GM23338 (cell line): ENCODE results near the gene DDX18. TPM values are rescaled to one million over a fixed set of nuclear protein-coding genes. Genes with fewer than 3 reads are reported as not detected.

Experiments
- ATAC-seq: fragments of 200-7000 bp; cut with Tn5 transposase; 3 replicates; pipeline ENCODE4 v1.9.1; 2020
- DNase-seq: peaks from one replicate; pipeline ENCODE4 v3.0.0-alpha.2; 2015; ENCODE audit warnings: low spot score
- H2AFZ ChIP-seq: fragments of 200-600 bp; sonication (generic); 2 replicates; pipeline ENCODE4 v1.8.0; 2016; ENCODE audit warnings: antibody characterized with exemption, mild to moderate bottlenecking, moderate library complexity
- H3F3A ChIP-seq: fragments of 200-600 bp; sonication (generic); replicated peaks from 2 replicates; pipeline ENCODE4 v1.8.0; 2017; ENCODE audit warnings: antibody characterized with exemption, mixed run types, low read depth
- H3K27ac ChIP-seq: fragments of 200-600 bp; sonication (generic); 2 replicates; pipeline ENCODE4 v1.6.1; 2016; ENCODE audit warnings: low read depth
- H3K27me3 ChIP-seq: fragments of 200-600 bp; sonication (generic); 2 replicates; pipeline ENCODE4 v1.8.0; 2016; ENCODE audit warnings: mild to moderate bottlenecking, mixed run types, moderate library complexity; ENCODE audit not compliant: insufficient read depth
- H3K36me3 ChIP-seq: fragments of 200-600 bp; sonication (generic); 2 replicates; pipeline ENCODE4 v1.8.0; 2016; ENCODE audit warnings: mild to moderate bottlenecking; ENCODE audit not compliant: insufficient read depth
- H3K4me1 ChIP-seq: fragments of 200-600 bp; sonication (generic); 2 replicates; pipeline ENCODE4 v1.8.0; 2016; ENCODE audit warnings: mild to moderate bottlenecking, moderate library complexity; ENCODE audit not compliant: insufficient read depth
- H3K4me2 ChIP-seq: fragments of 200-600 bp; sonication (generic); 2 replicates; pipeline ENCODE4 v1.7.1; 2017; ENCODE audit warnings: mixed run types
- H3K4me3 ChIP-seq: fragments of 200-600 bp; sonication (generic); 2 replicates; pipeline ENCODE4 v1.6.1; 2016; ENCODE audit warnings: mixed run types
- H3K79me2 ChIP-seq: fragments of 200-600 bp; sonication (generic); replicated peaks from 2 replicates; pipeline ENCODE4 v1.8.0; 2017; ENCODE audit warnings: mild to moderate bottlenecking; ENCODE audit not compliant: insufficient read depth
- H3K9me2 ChIP-seq: fragments of 200-600 bp; sonication (generic); 2 replicates; pipeline ENCODE4 v1.8.0; 2017; ENCODE audit not compliant: insufficient read depth
- H4K20me1 ChIP-seq: fragments of 200-600 bp; sonication (generic); replicated peaks from 2 replicates; pipeline ENCODE4 v1.8.0; 2017; ENCODE audit warnings: mild to moderate bottlenecking; ENCODE audit not compliant: insufficient read depth
- H3K27ac Mint-ChIP-seq: 2 replicates; pipeline ENCODE4 v1.8.0; 2020; ENCODE audit warnings: inconsistent platforms, mild to moderate bottlenecking, moderate library complexity, mixed read lengths
- H3K27me3 Mint-ChIP-seq: 3 replicates; pipeline ENCODE4 v1.8.0; 2022; ENCODE audit warnings: low read depth, mild to moderate bottlenecking, moderate library complexity, mixed read lengths, inconsistent platforms; ENCODE audit not compliant: insufficient read depth, poor library complexity
- H3K36me3 Mint-ChIP-seq: 3 replicates; pipeline ENCODE4 v1.8.0; 2021; ENCODE audit warnings: low read depth, mild to moderate bottlenecking, inconsistent platforms, moderate library complexity, mixed read lengths
- H3K4me1 Mint-ChIP-seq: 3 replicates; pipeline ENCODE4 v1.8.0; 2020; ENCODE audit warnings: mild to moderate bottlenecking, inconsistent platforms, mixed read lengths
- H3K4me3 Mint-ChIP-seq: 3 replicates; pipeline ENCODE4 v1.8.0; 2021; ENCODE audit warnings: moderate library complexity, mild to moderate bottlenecking, inconsistent platforms, mixed read lengths
- H3K9me3 Mint-ChIP-seq: 3 replicates; pipeline ENCODE4 v1.8.0; 2020; ENCODE audit warnings: moderate library complexity, mild to moderate bottlenecking, inconsistent platforms, mixed read lengths
- CREB1 ChIP-seq: fragments of 250-450 bp; sonication (Bioruptor Pico); IDR thresholded peaks from 2 replicates; pipeline ENCODE4 v1.5.0; 2020; ENCODE audit warnings: low read depth, mild to moderate bottlenecking, moderate library complexity
- ETS1 ChIP-seq: IDR thresholded peaks from 2 replicates; pipeline ENCODE4 v1.6.1; 2016; ENCODE audit warnings: antibody characterized with exemption
- EZH2 ChIP-seq: fragments of 200-600 bp; sonication (generic); IDR thresholded peaks from one replicate; pipeline ENCODE4 v1.8.0; 2017; ENCODE audit warnings: antibody characterized with exemption, mild to moderate bottlenecking, low read depth; ENCODE audit not compliant: unreplicated experiment
- JUNB ChIP-seq: IDR thresholded peaks from one replicate; pipeline ENCODE4 v1.6.1; 2016; ENCODE audit warnings: antibody characterized with exemption; ENCODE audit not compliant: unreplicated experiment
- NANOG ChIP-seq: IDR thresholded peaks from 2 replicates; pipeline ENCODE4 v1.6.1; 2016; ENCODE audit warnings: antibody characterized with exemption, borderline replicate concordance
- POLR2AphosphoS5 ChIP-seq: IDR thresholded peaks from 2 replicates; pipeline ENCODE4 v1.6.1; 2016; ENCODE audit warnings: antibody characterized with exemption, low read depth
- STAT1 ChIP-seq: IDR thresholded peaks from one replicate; pipeline ENCODE4 v1.6.1; 2016; ENCODE audit warnings: antibody characterized with exemption; ENCODE audit not compliant: unreplicated experiment
- ZNF114 ChIP-seq: fragments of 250-450 bp; sonication (Bioruptor Pico); IDR thresholded peaks from 2 replicates; pipeline ENCODE4 v1.5.0; 2020; ENCODE audit warnings: mild to moderate bottlenecking, moderate library complexity
- ZNF331 ChIP-seq: fragments of 250-450 bp; sonication (Bioruptor Pico); IDR thresholded peaks from 2 replicates; pipeline ENCODE4 v1.5.0; 2020; ENCODE audit warnings: low read depth, mild to moderate bottlenecking, moderate library complexity
- polyA plus RNA-seq: library from polyadenylated mRNA; unstranded; fragments of >200 nt; fragmentation: Nextera tagmentation; extraction: Ambion mirVana; gene quantifications from 2 replicates; pipeline ENCODE4 v1.2.1, GENCODE V29; 2016
- total RNA-seq: library from RNA; depleted of rRNA; stranded (reverse); fragments of >200 nt; shearing (Covaris generic); gene quantifications from 2 replicates; pipeline ENCODE4 v1.2.3, GENCODE V29; 2014
- TF ChIP-seq, protein P1 (sequence below): IDR thresholded peaks from one replicate; pipeline ENCODE4 v1.6.1; 2018; ENCODE audit warnings: antibody characterized with exemption; ENCODE audit not compliant: unreplicated experiment
- TF ChIP-seq, protein P2 (sequence below): fragments of 250-450 bp; sonication (Bioruptor Pico); IDR thresholded peaks from 2 replicates; pipeline ENCODE4 v1.5.0; 2020; ENCODE audit warnings: mild to moderate bottlenecking, moderate library complexity
- TF ChIP-seq, protein P3 (sequence below), 2 experiments: fragments of 200-600 bp in 1 of 2; sonication (generic) in 1 of 2; conservative IDR thresholded peaks; 2 replicates each; pipeline versions ENCODE4 v1.5.1 to v1.6.1; 2016 to 2017; ENCODE audit warnings: antibody characterized with exemption in 2 of 2, low read depth in 2 of 2, mild to moderate bottlenecking in 2 of 2, moderate library complexity in 1 of 2

The DDX18 gene
- total and polyA plus RNA-seq, 2 experiments from 2014 or later = 102 to 169 TPM

- TF ChIP-seq ETS1 (no peak), ZNF114 (CRISPR knock-in tag) (no peak), CREB1 (no peak)
- TF ChIP-seq, protein P1, sequence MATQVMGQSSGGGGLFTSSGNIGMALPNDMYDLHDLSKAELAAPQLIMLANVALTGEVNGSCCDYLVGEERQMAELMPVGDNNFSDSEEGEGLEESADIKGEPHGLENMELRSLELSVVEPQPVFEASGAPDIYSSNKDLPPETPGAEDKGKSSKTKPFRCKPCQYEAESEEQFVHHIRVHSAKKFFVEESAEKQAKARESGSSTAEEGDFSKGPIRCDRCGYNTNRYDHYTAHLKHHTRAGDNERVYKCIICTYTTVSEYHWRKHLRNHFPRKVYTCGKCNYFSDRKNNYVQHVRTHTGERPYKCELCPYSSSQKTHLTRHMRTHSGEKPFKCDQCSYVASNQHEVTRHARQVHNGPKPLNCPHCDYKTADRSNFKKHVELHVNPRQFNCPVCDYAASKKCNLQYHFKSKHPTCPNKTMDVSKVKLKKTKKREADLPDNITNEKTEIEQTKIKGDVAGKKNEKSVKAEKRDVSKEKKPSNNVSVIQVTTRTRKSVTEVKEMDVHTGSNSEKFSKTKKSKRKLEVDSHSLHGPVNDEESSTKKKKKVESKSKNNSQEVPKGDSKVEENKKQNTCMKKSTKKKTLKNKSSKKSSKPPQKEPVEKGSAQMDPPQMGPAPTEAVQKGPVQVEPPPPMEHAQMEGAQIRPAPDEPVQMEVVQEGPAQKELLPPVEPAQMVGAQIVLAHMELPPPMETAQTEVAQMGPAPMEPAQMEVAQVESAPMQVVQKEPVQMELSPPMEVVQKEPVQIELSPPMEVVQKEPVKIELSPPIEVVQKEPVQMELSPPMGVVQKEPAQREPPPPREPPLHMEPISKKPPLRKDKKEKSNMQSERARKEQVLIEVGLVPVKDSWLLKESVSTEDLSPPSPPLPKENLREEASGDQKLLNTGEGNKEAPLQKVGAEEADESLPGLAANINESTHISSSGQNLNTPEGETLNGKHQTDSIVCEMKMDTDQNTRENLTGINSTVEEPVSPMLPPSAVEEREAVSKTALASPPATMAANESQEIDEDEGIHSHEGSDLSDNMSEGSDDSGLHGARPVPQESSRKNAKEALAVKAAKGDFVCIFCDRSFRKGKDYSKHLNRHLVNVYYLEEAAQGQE = no peak
These were observed 37.5 kb downstream of the DDX18 start (continued) for GRCh38 chr2:117851969-117852368.

- Mint-ChIP-seq H3K9me3 (peaks cover under 1% of the 10 kb centered on the region; the same call in 1 of the 3 replicates), H3K4me1 (peaks cover 41% of the 10 kb centered on the region)
- 0 out of 2 replicates have a peak, but pooled peaks cover 2% of the 10 kb centered on the region for H3F3A ChIP-seq
- TF ChIP-seq, protein P2, sequence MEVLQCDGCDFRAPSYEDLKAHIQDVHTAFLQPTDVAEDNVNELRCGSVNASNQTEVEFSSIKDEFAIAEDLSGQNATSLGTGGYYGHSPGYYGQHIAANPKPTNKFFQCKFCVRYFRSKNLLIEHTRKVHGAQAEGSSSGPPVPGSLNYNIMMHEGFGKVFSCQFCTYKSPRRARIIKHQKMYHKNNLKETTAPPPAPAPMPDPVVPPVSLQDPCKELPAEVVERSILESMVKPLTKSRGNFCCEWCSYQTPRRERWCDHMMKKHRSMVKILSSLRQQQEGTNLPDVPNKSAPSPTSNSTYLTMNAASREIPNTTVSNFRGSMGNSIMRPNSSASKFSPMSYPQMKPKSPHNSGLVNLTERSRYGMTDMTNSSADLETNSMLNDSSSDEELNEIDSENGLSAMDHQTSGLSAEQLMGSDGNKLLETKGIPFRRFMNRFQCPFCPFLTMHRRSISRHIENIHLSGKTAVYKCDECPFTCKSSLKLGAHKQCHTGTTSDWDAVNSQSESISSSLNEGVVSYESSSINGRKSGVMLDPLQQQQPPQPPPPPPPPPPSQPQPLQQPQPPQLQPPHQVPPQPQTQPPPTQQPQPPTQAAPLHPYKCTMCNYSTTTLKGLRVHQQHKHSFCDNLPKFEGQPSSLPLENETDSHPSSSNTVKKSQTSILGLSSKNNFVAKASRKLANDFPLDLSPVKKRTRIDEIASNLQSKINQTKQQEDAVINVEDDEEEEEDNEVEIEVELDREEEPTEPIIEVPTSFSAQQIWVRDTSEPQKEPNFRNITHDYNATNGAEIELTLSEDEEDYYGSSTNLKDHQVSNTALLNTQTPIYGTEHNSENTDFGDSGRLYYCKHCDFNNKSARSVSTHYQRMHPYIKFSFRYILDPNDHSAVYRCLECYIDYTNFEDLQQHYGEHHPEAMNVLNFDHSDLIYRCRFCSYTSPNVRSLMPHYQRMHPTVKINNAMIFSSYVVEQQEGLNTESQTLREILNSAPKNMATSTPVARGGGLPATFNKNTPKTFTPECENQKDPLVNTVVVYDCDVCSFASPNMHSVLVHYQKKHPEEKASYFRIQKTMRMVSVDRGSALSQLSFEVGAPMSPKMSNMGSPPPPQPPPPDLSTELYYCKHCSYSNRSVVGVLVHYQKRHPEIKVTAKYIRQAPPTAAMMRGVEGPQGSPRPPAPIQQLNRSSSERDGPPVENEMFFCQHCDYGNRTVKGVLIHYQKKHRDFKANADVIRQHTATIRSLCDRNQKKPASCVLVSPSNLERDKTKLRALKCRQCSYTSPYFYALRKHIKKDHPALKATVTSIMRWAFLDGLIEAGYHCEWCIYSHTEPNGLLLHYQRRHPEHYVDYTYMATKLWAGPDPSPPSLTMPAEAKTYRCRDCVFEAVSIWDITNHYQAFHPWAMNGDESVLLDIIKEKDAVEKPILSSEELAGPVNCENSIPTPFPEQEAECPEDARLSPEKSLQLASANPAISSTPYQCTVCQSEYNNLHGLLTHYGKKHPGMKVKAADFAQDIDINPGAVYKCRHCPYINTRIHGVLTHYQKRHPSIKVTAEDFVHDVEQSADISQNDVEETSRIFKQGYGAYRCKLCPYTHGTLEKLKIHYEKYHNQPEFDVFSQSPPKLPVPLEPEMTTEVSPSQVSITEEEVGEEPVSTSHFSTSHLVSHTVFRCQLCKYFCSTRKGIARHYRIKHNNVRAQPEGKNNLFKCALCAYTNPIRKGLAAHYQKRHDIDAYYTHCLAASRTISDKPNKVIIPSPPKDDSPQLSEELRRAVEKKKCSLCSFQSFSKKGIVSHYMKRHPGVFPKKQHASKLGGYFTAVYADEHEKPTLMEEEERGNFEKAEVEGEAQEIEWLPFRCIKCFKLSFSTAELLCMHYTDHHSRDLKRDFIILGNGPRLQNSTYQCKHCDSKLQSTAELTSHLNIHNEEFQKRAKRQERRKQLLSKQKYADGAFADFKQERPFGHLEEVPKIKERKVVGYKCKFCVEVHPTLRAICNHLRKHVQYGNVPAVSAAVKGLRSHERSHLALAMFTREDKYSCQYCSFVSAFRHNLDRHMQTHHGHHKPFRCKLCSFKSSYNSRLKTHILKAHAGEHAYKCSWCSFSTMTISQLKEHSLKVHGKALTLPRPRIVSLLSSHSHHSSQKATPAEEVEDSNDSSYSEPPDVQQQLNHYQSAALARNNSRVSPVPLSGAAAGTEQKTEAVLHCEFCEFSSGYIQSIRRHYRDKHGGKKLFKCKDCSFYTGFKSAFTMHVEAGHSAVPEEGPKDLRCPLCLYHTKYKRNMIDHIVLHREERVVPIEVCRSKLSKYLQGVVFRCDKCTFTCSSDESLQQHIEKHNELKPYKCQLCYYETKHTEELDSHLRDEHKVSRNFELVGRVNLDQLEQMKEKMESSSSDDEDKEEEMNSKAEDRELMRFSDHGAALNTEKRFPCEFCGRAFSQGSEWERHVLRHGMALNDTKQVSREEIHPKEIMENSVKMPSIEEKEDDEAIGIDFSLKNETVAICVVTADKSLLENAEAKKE = no peak
- TF ChIP-seq POLR2AphosphoS5 (no peak), NANOG (no peak), JUNB (no peak), ZNF331 (CRISPR knock-in tag) (no peak), ETS1 (no peak), EZH2 (no peak), STAT1 (no peak)
- TF ChIP-seq, protein P3, sequence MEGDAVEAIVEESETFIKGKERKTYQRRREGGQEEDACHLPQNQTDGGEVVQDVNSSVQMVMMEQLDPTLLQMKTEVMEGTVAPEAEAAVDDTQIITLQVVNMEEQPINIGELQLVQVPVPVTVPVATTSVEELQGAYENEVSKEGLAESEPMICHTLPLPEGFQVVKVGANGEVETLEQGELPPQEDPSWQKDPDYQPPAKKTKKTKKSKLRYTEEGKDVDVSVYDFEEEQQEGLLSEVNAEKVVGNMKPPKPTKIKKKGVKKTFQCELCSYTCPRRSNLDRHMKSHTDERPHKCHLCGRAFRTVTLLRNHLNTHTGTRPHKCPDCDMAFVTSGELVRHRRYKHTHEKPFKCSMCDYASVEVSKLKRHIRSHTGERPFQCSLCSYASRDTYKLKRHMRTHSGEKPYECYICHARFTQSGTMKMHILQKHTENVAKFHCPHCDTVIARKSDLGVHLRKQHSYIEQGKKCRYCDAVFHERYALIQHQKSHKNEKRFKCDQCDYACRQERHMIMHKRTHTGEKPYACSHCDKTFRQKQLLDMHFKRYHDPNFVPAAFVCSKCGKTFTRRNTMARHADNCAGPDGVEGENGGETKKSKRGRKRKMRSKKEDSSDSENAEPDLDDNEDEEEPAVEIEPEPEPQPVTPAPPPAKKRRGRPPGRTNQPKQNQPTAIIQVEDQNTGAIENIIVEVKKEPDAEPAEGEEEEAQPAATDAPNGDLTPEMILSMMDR (conservative IDR thresholded peaks at IDR 0.05; ENCODE audit: low read depth in 2 of 2) = no peak
These were observed 38.8 kb downstream of the DDX18 start for GRCh38 chr2:117853316-117853715.

More at GRCh38 chr2:117853316-117853715, 38.8 kb downstream of the DDX18 start:
- H3K4me2 ChIP-seq = no peak overlapping the region
- H3K36me3 ChIP-seq = no peaks in the 10 kb centered on the region
- peaks cover under 1% of the 10 kb centered on the region; the same call in 1 of the 3 replicates for H3K36me3 Mint-ChIP-seq
- H3K27me3 Mint-ChIP-seq = peaks cover 6% of the 10 kb centered on the region
- ATAC-seq (no peak), DNase-seq (no peak)
- H3K27me3 ChIP-seq = peaks cover 9% of the 10 kb centered on the region
- no peaks in the 10 kb centered on the region for H4K20me1 ChIP-seq
- H3K27ac Mint-ChIP-seq = no peak overlapping the region
- H3K9me2 ChIP-seq = peaks cover 8% of the 10 kb centered on the region; the same call in 1 of the 2 replicates
- H3K4me1 ChIP-seq = peaks cover 27% of the 10 kb centered on the region
- no peak overlapping the region for H3K4me3 ChIP-seq
- H3K27ac ChIP-seq = no peak overlapping the region
- H3K4me3 Mint-ChIP-seq = no peak overlapping the region
- no peak overlapping the region for H2AFZ ChIP-seq
- no peaks in the 10 kb centered on the region for H3K79me2 ChIP-seq
